Measurements from ENCODE around the gene NEDD8.
"Not testable (repeated sequence)": the region's sequence is repeated elsewhere in the genome, so short reads cannot be mapped to it uniquely, and the experiment has no call there.

NEDD8 gene

DNA sequence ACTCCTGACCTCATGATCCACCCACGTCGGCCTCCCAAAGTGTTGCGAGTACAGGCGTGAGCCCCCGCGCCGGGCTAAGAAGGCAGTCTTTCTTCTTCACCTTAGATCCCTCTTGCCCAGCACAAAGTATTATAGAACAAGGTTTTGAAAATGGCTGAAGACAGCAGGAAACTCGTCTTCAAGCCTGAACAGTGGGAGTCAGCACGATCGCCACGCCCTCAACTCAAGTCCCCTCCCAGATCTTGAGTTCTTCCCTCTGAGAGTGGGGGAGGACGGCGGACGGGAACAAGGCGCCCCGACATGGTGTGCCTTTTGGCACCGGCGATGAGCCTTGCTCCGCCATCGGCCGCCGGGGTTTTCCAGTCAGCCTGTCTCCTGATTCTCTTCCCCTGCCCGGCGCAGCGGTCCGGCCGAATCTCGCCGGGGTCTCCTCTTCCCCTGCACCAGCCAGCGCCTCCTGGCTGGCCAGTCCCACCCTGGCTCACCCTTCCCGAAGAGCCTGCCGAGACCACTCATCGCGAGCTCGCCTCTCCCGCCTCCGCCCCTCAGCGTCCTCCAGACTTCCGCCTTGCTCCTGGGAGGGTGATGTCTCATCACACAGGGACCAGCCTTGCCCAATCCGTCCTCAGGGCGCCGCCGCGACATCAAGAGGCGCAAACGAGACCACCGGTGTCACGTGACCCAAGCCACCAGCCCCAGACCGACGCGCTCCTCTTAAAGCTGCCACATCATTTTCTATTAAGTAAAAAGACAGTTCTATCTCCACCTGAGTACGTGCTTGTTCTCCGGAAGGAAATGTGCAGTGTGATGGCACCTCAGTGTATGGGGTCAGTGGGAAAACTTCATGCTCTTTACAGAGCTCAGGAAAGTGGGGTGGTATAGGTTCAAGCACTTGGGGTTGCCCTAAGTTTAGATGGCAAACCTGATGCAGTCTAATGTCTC, 19.0 kb downstream of the NEDD8 start, which contains the start of gene CHMP4A:
CHMP4A (minus strand) TSS at position 565 of the 942 bp plus-strand sequence; CDS start at position 516, 49 bp downstream.
- no peaks in the 10 kb centered on the region for H3K9me3 ChIP-seq (ENCODE audit: low read length)
- no peaks in the 10 kb centered on the region for H3K27me3 ChIP-seq (ENCODE audit: control insufficient read depth in 1 of 2, insufficient read depth in 2 of 2, low read length in 2 of 2)
- H3K9ac ChIP-seq (ENCODE audit: low read length) = peak within 1 kb of the TSS; percentile 81
- H3K27ac ChIP-seq (ENCODE audit: low read depth, low read length) = peak within 1 kb of the TSS; percentile 98
- H3K4me3 ChIP-seq (ENCODE audit: low read depth in 1 of 2, low read length in 2 of 2) = peak within 1 kb of the TSS; percentile 50 to 74
- peaks cover 17% of the 10 kb centered on the region for H3K4me1 ChIP-seq (ENCODE audit: insufficient read depth, low read length)
- peaks cover 25% of the 10 kb centered on the region for H3K36me3 ChIP-seq (ENCODE audit: insufficient read depth, low read length)

DNA sequence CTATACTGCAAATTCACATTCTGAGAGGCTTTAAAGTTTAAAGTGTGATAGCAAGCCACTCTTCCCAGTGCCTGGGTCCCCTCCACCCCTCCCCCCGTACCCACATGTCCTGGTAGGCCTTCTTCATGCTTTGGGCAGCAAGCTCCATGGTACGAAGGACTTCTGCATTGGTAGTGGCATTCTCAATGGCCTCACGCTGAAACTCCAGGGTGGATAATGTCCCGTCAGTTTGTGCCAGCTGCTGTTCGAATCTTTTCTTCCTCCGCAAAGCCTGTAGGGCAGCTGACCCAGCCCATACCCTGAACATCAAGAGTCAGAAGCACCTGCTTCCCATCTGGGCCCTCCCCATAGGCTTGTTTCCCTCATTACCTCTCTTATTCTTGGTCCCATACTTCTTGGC, 20.9 kb downstream of the NEDD8 start:
- Histone ChIP-seq H3K27ac (ENCODE audit: low read depth, low read length) (no peak overlapping the region), H3K9me3 (ENCODE audit: low read length) (no peaks in the 10 kb centered on the region), H3K36me3 (ENCODE audit: insufficient read depth, low read length) (peaks cover 41% of the 10 kb centered on the region), H3K9ac (ENCODE audit: low read length) (no peak overlapping the region), H3K4me1 (ENCODE audit: insufficient read depth, low read length) (peaks cover 16% of the 10 kb centered on the region), H3K4me3 (ENCODE audit: low read depth in 1 of 2, low read length in 2 of 2) (no peak overlapping the region), H3K27me3 (ENCODE audit: control insufficient read depth in 1 of 2, insufficient read depth in 2 of 2, low read length in 2 of 2) (no peaks in the 10 kb centered on the region)

DNA sequence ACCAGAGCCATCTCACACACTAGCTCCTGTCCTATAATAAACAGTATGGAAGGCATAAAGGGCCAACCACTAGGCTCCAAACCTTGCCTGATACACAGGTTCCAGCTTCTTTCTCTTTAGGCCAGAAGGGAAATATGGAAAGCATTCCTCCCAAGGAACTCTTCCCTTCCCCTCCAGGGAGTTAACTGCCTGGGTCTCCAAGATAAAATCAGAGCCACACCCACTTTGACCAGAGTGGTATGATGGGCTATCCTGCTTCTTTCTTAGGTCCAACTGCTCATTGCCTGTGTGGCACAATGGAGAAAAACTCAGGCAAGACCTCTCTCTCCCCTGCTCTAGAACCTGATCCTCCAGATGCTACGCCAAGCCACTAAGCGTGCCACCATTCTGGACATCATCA, 24.5 kb downstream of the NEDD8 start:
- H3K9me3 ChIP-seq (ENCODE audit: low read length) = no peaks in the 10 kb centered on the region
- no peaks in the 10 kb centered on the region for H3K27me3 ChIP-seq (ENCODE audit: control insufficient read depth in 1 of 2, insufficient read depth in 2 of 2, low read length in 2 of 2)
- H3K4me3 ChIP-seq (ENCODE audit: low read depth in 1 of 2, low read length in 2 of 2) = no peak overlapping the region
- no peak overlapping the region for H3K27ac ChIP-seq (ENCODE audit: low read depth, low read length)
- no peaks in the 10 kb centered on the region for H3K4me1 ChIP-seq (ENCODE audit: insufficient read depth, low read length)
- H3K9ac ChIP-seq (ENCODE audit: low read length) = no peak overlapping the region
- H3K36me3 ChIP-seq (ENCODE audit: insufficient read depth, low read length) = peaks cover 50% of the 10 kb centered on the region

DNA sequence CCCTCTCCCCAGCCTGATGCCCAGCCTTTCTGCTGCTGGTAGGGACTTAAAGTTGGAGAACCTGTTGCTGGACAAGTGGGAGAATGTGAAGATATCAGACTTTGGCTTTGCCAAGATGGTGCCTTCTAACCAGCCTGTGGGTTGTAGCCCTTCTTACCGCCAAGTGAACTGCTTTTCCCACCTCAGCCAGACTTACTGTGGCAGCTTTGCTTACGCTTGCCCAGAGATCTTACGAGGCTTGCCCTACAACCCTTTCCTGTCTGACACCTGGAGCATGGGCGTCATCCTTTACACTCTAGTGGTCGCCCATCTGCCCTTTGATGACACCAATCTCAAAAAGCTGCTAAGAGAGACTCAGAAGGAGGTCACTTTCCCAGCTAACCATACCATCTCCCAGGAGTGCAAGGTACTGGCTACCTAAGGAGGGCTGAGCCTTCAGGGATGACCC, 25.0 kb downstream of the NEDD8 start:
- H3K4me1 ChIP-seq (ENCODE audit: insufficient read depth, low read length) = no peaks in the 10 kb centered on the region
- peaks cover 50% of the 10 kb centered on the region for H3K36me3 ChIP-seq (ENCODE audit: insufficient read depth, low read length)
- no peak overlapping the region for H3K4me3 ChIP-seq (ENCODE audit: low read depth in 1 of 2, low read length in 2 of 2)
- no peaks in the 10 kb centered on the region for H3K27me3 ChIP-seq (ENCODE audit: control insufficient read depth in 1 of 2, insufficient read depth in 2 of 2, low read length in 2 of 2)
- no peaks in the 10 kb centered on the region for H3K9me3 ChIP-seq (ENCODE audit: low read length)
- H3K27ac ChIP-seq (ENCODE audit: low read depth, low read length) = no peak overlapping the region
- no peak overlapping the region for H3K9ac ChIP-seq (ENCODE audit: low read length)

DNA sequence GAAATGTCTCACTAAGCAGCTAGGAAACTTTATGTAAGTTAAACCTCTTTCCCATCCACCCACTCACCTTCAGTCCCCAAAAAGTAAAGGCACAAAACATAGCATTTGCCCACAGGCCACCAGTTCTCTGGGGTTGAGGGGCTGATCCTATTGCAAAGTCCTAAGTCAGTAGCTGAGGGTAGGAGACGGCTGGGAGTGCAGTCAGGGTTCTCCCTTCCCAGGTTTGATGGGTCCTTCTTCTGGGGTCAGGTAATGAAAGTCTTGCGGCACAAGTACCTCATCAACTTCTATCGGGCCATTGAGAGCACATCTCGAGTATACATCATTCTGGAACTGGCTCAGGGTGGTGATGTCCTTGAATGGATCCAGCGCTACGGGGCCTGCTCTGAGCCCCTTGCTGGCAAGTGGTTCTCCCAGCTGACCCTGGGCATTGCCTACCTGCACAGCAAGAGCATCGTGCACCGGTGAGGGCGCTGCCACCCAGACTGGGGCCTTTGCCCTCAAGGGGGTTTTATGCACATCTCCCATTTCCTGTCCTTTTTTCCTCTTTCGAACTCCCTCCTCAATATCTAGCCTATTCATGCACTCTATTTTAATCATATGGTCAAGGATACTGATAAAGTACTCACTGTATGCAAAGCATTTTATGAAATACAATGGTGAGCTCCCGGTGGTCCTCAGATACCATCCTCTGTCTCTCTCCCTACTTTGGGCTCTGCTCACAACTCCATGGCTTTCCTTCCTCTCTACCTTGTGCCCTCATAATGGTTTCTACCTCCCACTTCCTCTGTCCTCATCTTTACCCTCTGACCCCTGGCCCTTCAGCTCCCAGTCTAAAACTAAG, 25.7 kb downstream of the NEDD8 start:
- no peak overlapping the region for H3K9ac ChIP-seq (ENCODE audit: low read length)
- H3K4me1 ChIP-seq (ENCODE audit: insufficient read depth, low read length) = no peaks in the 10 kb centered on the region
- no peak overlapping the region for H3K27ac ChIP-seq (ENCODE audit: low read depth, low read length)
- H3K27me3 ChIP-seq (ENCODE audit: control insufficient read depth in 1 of 2, insufficient read depth in 2 of 2, low read length in 2 of 2) = no peaks in the 10 kb centered on the region
- H3K36me3 ChIP-seq (ENCODE audit: insufficient read depth, low read length) = peaks cover 50% of the 10 kb centered on the region
- H3K9me3 ChIP-seq (ENCODE audit: low read length) = no peaks in the 10 kb centered on the region
- no peak overlapping the region for H3K4me3 ChIP-seq (ENCODE audit: low read depth in 1 of 2, low read length in 2 of 2)

DNA sequence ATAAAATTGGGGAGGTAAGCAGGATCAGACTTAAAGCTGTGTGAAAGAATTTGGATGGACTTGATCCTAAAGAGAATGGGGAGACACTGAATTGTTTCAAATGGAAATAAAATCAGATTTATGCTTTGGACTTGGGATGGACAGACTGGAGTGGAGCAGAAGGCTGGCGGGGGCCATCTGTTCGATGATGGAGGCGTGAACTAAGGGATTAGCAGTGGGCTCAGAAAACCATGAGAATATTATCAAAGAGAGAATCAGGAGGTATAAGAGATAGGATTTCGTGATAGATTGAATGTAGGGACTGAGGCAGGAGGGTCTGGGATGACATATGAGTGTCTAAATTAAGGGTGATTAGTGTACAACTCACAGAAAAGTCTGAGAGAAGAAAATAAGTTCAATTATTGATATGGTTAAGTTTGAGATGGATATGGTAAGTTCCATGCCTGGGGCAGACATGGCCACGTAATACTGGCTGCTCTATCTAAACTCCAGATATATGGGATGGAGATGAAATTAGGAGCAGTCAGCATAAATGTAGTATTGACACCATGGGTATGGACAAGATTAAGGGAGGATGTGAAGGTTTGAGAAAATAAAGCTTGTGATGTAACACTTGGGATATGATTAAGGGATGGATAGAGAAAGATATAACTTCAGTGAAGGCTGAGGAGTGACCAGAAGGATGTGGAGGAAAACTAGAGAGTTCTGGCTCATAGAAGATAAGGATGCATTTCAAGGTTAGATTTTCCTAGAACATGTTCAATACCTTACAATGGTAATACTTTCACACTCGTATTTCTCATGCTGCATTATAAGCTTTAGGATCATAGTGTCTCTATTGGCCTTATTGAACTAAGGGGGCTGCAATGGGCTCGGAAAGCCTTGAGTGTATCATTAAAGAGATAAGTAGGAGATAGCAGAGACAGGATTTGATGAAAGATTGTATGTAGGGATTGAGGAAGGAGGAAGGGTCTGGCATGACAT, 27.7 kb downstream of the NEDD8 start:
- Histone ChIP-seq H3K4me3 (ENCODE audit: low read depth in 1 of 2, low read length in 2 of 2) (no peak overlapping the region), H3K27me3 (ENCODE audit: control insufficient read depth in 1 of 2, insufficient read depth in 2 of 2, low read length in 2 of 2) (no peaks in the 10 kb centered on the region), H3K36me3 (ENCODE audit: insufficient read depth, low read length) (peaks cover 37% of the 10 kb centered on the region), H3K9me3 (ENCODE audit: low read length) (no peaks in the 10 kb centered on the region), H3K9ac (ENCODE audit: low read length) (no peak overlapping the region), H3K27ac (ENCODE audit: low read depth, low read length) (no peak overlapping the region), H3K4me1 (ENCODE audit: insufficient read depth, low read length) (no peaks in the 10 kb centered on the region)

DNA sequence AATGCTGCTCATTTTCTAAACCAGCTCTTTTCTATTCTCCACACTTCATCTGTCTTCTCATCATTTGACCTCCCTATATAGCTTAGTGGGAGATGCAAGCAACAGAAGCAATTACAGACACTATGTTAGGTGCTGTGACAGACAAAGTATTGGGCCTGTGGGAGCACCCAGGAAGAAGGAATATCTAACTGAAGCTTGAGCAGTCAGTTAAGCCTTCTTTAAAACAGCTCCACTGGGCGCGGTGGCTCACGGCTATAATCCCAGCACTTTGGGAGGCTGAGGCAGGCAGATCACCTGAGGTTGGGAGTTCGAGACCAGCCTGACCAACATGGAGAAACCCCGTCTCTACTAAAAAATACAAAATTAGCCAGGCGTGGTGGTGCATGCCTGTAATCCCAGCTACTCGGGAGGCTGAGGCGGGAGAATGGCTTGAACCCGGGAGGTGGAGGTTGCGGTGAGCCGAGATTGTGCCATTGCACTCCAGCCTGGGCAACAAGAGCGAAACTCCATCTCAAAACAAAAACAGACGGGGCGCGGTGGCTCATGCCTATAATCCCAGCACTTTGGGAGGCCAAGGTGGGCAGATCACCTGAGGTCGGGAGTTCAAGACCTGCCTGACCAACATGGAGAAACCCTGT, 28.8 kb downstream of the NEDD8 start:
- not testable (repeated sequence) for H3K9me3 ChIP-seq (ENCODE audit: low read length); H3K4me3 ChIP-seq (ENCODE audit: low read depth in 1 of 2, low read length in 2 of 2); H3K4me1 ChIP-seq (ENCODE audit: insufficient read depth, low read length); H3K9ac ChIP-seq (ENCODE audit: low read length); H3K27me3 ChIP-seq (ENCODE audit: control insufficient read depth in 1 of 2, insufficient read depth in 2 of 2, low read length in 2 of 2); H3K27ac ChIP-seq (ENCODE audit: low read depth, low read length)
- H3K36me3 ChIP-seq (ENCODE audit: insufficient read depth, low read length) = peaks cover 29% of the 10 kb centered on the region

DNA sequence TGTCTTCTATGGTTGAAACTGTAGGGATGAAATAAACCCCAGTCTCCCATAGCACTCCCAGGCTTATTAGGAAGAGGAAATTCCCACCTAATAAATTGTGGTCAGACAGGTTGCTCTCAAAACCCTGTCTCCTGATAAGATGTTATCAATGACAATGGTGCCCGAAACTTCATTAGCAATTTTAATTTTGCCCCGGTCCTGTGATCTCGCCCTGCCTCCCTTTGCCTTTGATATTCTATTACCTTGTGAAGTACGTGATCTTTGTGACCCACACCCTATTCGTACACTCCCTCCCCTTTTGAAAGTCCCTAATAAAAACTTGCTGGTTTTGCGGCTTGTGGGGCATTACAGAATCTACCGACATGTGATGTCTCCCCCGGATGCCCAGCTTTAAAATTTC, 29.6 kb downstream of the NEDD8 start:
- not testable (repeated sequence) for H3K27ac ChIP-seq (ENCODE audit: low read depth, low read length); H3K4me3 ChIP-seq (ENCODE audit: low read depth in 1 of 2, low read length in 2 of 2); H3K4me1 ChIP-seq (ENCODE audit: insufficient read depth, low read length); H3K9me3 ChIP-seq (ENCODE audit: low read length); H3K27me3 ChIP-seq (ENCODE audit: control insufficient read depth in 1 of 2, insufficient read depth in 2 of 2, low read length in 2 of 2); H3K9ac ChIP-seq (ENCODE audit: low read length)
- H3K36me3 ChIP-seq (ENCODE audit: insufficient read depth, low read length) = peaks cover 21% of the 10 kb centered on the region

DNA sequence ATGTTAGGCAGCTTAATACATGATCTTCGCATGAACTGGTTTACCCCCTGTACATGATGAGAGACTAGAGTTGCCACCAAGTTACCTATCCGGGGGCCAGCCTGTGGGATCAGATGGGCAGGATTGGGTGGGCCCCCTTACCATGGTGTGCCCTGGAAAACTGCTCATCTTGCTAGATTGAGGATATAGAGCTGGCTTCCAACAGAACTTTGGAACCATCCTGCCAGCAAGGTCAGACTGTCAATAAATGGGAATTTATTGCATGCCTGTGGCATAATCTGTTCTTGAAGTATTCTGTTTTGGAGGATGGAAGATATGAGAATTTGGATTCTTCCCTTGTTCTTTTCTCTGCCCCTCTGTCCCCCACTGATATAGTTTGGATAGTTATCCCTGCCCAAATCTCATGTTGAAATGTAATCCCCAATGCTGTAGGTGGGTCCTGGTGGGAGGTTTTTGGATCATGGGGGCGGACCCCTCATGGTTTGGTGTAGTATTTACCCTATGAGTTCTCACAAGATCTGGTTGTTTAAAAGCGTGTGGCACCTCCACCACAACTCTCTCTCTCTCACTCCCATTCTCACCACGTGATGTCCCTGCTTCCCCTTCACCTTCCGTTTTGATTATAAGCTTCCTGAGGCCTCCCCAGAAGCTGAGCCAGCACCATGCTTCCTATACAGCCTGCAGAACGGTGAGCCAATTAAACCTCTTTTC, 33.2 kb downstream of the NEDD8 start:
- no peak overlapping the region for H3K4me3 ChIP-seq (ENCODE audit: low read depth in 1 of 2, low read length in 2 of 2)
- H3K9ac ChIP-seq (ENCODE audit: low read length) = no peak overlapping the region
- peaks cover 19% of the 10 kb centered on the region for H3K4me1 ChIP-seq (ENCODE audit: insufficient read depth, low read length)
- H3K9me3 ChIP-seq (ENCODE audit: low read length) = no peaks in the 10 kb centered on the region
- H3K27ac ChIP-seq (ENCODE audit: low read depth, low read length) = no peak overlapping the region
- H3K36me3 ChIP-seq (ENCODE audit: insufficient read depth, low read length) = no peaks in the 10 kb centered on the region
- no peaks in the 10 kb centered on the region for H3K27me3 ChIP-seq (ENCODE audit: control insufficient read depth in 1 of 2, insufficient read depth in 2 of 2, low read length in 2 of 2)

DNA sequence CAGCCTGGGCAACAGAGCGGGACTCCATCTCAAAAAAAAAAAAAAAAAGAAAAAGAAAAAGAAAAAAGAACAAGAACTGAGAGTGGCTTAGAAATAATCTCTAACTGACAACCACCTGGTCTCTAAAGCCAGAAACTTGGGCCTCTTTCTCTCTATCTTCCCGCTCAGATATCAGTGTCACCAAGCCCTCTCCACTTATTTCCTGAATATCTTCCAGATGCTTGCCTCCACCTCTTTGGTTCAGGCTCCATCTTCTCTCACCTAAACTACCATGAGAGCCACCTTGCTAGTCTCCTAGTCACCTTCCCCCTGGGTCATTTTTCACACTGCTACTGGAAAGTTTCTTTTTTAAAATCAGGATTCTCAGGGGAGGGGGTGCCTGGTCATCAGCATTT, 35.1 kb downstream of the NEDD8 start:
- Histone ChIP-seq H3K4me3 (ENCODE audit: low read depth in 1 of 2, low read length in 2 of 2) (no peak overlapping the region), H3K9ac (ENCODE audit: low read length) (no peak overlapping the region), H3K27me3 (ENCODE audit: control insufficient read depth in 1 of 2, insufficient read depth in 2 of 2, low read length in 2 of 2) (no peaks in the 10 kb centered on the region), H3K27ac (ENCODE audit: low read depth, low read length) (no peak overlapping the region), H3K9me3 (ENCODE audit: low read length) (no peaks in the 10 kb centered on the region), H3K36me3 (ENCODE audit: insufficient read depth, low read length) (peaks cover 12% of the 10 kb centered on the region), H3K4me1 (ENCODE audit: insufficient read depth, low read length) (peaks cover 20% of the 10 kb centered on the region)

Measured in muscle layer of colon (tissue), 2 donors.